HAP-1 (cell line): ENCODE data around the gene ATP6V0B.

ENCODE experiments used
- DNase-seq, 2 experiments: peaks; one replicate each; pipeline ENCODE4 v3.0.0-alpha.2; 2016 to 2020; ENCODE audit warnings: low spot score in 2 of 2
- H3K27me3 ChIP-seq: fragments of 250-450 bp; sonication (Bioruptor Pico); 2 replicates; pipeline ENCODE4 v1.5.1; 2020; ENCODE audit warnings: low read depth, mild to moderate bottlenecking, moderate library complexity
- H3K36me3 ChIP-seq: fragments of 250-450 bp; sonication (Bioruptor Pico); replicated peaks from 2 replicates; pipeline ENCODE4 v1.5.1; 2020; ENCODE audit warnings: mild to moderate bottlenecking
- H3K4me1 ChIP-seq: fragments of 250-450 bp; sonication (Bioruptor Pico); 2 replicates; pipeline ENCODE4 v1.5.1; 2020; ENCODE audit warnings: mild to moderate bottlenecking
- H3K4me3 ChIP-seq: fragments of 250-450 bp; sonication (Bioruptor Pico); 2 replicates; pipeline ENCODE4 v1.5.1; 2020; ENCODE audit warnings: mild to moderate bottlenecking, moderate library complexity
- H3K9me3 ChIP-seq: fragments of 250-450 bp; sonication (Bioruptor Pico); 2 replicates; pipeline ENCODE4 v1.5.1; 2020; ENCODE audit warnings: mild to moderate bottlenecking, moderate library complexity
- in situ Hi-C: fragments of 300-500 bp; cut with MboI; formaldehyde crosslinking; loops from 3 replicates; pipeline ENCODE4 v1.14.3; 2020; ENCODE audit warnings: low sequenced_read_pairs, inconsistent platforms, mixed read lengths

Gene ATP6V0B

DNA sequence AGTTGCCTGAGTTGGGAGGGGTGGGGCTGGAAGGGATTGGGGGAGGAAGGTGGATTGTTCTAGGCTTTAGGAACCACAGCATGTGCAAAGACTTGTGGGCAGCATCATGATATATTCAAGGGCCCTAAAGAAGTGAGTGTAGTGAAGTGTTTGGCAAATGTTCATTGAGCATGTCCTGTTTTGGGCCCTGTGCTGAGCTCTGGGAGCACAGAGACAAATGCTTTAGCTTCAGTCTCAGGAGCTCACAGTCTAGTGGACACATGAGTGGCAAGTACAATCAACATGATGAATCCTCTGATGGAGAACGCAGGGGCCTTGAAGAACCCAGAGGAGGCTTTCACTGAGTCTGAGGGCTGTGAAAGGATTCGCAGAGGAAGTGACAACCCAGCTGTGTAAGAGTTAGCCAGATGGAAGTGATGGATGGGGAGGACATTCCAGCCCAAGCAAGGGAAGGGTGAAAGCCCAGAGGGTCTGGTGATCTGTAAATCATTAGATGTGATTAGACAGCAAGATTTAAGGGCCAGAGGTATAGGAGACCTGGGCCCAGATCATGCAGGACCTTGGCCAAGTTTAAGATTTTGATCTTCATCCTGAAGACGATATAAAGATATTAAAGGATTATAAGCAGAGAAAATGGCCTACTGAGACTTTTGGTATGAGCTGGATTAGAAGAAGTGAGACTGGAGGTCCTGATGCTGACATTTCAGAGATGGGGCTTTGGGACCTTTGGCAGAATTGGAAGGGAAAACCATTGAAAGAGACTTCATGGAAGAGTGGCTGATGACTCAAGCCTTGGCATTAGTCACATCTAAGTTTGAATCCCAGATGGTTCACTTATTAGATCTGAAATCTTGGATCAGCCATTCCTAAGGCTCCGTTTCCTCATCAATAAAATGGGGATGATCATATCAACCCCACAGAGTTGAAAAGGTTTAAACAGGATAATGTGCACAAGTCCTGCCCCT, 23.5 kb upstream of the ATP6V0B start:
- H3K27me3 ChIP-seq: no peaks in the 10 kb centered on the region
- no peaks in the 10 kb centered on the region for H3K9me3 ChIP-seq
- H3K4me1 ChIP-seq: no peaks in the 10 kb centered on the region
- DNase-seq: no peak
- no peaks in the 10 kb centered on the region; the same call in 1 of the 2 replicates for H3K36me3 ChIP-seq
- in situ Hi-C loops: no loop called here
- H3K4me3 ChIP-seq: no peak overlapping the region

GRCh38 chr1:43952731-43953346, 21.9 kb upstream of the ATP6V0B start:
- H3K4me1 ChIP-seq: no peaks in the 10 kb centered on the region
- DNase-seq: no peak
- peaks cover 5% of the 10 kb centered on the region for H3K36me3 ChIP-seq
- no peaks in the 10 kb centered on the region for H3K27me3 ChIP-seq
- in situ Hi-C loops: no loop called here
- H3K4me3 ChIP-seq: no peak overlapping the region
- no peaks in the 10 kb centered on the region for H3K9me3 ChIP-seq

- in situ Hi-C loops: no loop called here
- Histone ChIP-seq H3K4me1 (no peaks in the 10 kb centered on the region), H3K36me3 (peaks cover 10% of the 10 kb centered on the region), H3K27me3 (no peaks in the 10 kb centered on the region), H3K9me3 (no peaks in the 10 kb centered on the region), H3K4me3 (no peak overlapping the region)
- DNase-seq: no peak
Measured at GRCh38 chr1:43953361-43953760, 21.4 kb upstream of the ATP6V0B start.

DNA sequence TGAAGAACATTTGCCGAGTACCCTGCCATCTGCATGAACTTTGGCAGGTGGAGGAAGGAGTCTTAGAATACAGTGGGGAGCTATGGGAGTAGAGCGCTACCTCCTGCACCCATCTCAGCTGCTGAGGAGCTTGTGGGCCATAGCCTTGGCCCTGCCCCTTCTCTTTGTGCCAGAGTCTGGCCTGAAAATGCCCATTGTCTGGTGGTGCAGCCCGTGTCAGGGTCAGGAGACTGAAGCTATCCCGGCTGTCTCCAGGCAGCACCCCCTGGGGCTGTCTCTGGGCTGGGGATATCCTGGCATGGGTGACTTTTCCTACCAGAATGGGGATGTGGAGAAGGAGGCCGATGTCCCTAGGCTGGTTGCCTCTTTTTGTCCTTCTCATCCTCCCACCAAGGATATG, 20.7 kb upstream of the ATP6V0B start:
- in situ Hi-C loops: no loop called here
- no peaks in the 10 kb centered on the region for H3K4me1 ChIP-seq
- peaks cover 16% of the 10 kb centered on the region for H3K36me3 ChIP-seq
- H3K4me3 ChIP-seq: no peak overlapping the region
- DNase-seq: no peak
- H3K27me3 ChIP-seq: no peaks in the 10 kb centered on the region
- no peaks in the 10 kb centered on the region for H3K9me3 ChIP-seq

- DNase-seq: no peak
- Histone ChIP-seq H3K36me3 (peaks cover 18% of the 10 kb centered on the region), H3K9me3 (no peaks in the 10 kb centered on the region), H3K4me1 (no peaks in the 10 kb centered on the region), H3K4me3 (no peak overlapping the region), H3K27me3 (no peaks in the 10 kb centered on the region)
- in situ Hi-C loops: no loop called here
Measured at GRCh38 chr1:43956234-43956633, 18.5 kb upstream of the ATP6V0B start.

DNA sequence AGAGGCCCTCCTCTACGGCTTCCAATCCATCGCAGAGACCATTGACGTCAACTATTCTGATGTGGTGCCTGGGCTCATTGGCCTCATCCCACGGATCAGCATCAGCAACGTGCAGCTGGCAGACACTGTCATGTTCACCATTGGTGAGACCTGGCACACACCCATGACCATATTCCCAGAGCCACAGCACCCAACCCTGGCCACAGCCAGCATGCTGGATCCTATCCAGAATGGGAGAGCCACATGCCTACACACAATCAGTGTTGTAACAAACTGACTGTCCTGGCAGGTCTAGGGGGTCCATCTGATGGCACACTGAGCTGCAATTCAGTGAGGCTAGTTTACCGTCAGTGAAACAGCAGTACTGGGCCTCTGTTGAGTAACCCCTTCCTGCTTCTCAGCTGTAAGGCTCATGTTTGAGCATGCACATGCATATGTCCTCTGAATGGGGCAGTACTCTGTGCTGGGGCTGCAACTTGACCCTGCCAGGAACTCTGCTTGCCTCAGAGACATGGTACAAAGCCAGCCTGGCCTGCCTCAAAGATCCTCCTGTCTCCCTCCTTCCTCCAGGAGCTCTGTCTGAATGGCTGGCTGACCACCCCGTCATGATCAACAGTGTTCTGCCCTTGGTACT, 17.2 kb upstream of the ATP6V0B start:
- H3K4me3 ChIP-seq: no peak overlapping the region
- in situ Hi-C loops: no loop called here
- H3K36me3 ChIP-seq: peaks cover 19% of the 10 kb centered on the region
- H3K9me3 ChIP-seq: no peaks in the 10 kb centered on the region
- no peaks in the 10 kb centered on the region for H3K27me3 ChIP-seq
- no peak for DNase-seq
- H3K4me1 ChIP-seq: no peaks in the 10 kb centered on the region

GRCh38 chr1:43958351-43959255, 16.2 kb upstream of the ATP6V0B start:
- Histone ChIP-seq H3K36me3 (peaks cover 26% of the 10 kb centered on the region), H3K4me3 (no peak overlapping the region), H3K4me1 (no peaks in the 10 kb centered on the region), H3K27me3 (no peaks in the 10 kb centered on the region), H3K9me3 (no peaks in the 10 kb centered on the region)
- in situ Hi-C loops: no loop called here
- DNase-seq: no peak

GRCh38 chr1:43960798-43961197, 14.0 kb upstream of the ATP6V0B start:
- H3K36me3 ChIP-seq: peaks cover 26% of the 10 kb centered on the region

DNA sequence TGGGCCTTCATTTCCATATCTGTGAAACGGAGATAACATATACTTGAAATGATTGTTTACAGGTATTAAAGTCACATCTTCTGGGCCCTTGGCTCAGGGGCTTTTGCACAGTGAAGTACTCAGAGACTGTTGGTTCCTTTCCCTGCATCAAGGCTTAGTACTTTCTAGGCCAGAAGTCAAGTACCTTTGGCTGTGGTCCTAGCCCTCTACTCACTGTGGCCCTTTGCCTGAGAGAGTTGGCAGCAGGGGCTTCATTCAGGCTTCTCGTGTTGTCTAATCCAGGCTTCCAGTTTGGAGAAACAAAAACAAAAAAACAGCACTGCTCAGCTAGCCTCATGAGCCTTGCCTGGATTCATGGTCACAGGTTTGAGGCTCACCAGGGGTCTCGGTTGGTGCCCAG, 13.1 kb upstream of the ATP6V0B start:
- H3K4me1 ChIP-seq: no peaks in the 10 kb centered on the region
- in situ Hi-C loops: no loop called here
- peaks cover 26% of the 10 kb centered on the region for H3K36me3 ChIP-seq

More at GRCh38 chr1:43960798-43961197, 14.0 kb upstream of the ATP6V0B start:
- Histone ChIP-seq H3K4me1 (no peaks in the 10 kb centered on the region), H3K4me3 (no peak overlapping the region), H3K9me3 (no peaks in the 10 kb centered on the region), H3K27me3 (no peaks in the 10 kb centered on the region)
- in situ Hi-C loops: no loop called here
- DNase-seq: no peak

GRCh38 chr1:43962324-43962723, 12.4 kb upstream of the ATP6V0B start:
- no peak for DNase-seq
- H3K4me3 ChIP-seq: no peak overlapping the region
- in situ Hi-C loops: no loop called here
- H3K9me3 ChIP-seq: no peaks in the 10 kb centered on the region
- no peaks in the 10 kb centered on the region for H3K27me3 ChIP-seq
- no peaks in the 10 kb centered on the region for H3K4me1 ChIP-seq
- peaks cover 26% of the 10 kb centered on the region for H3K36me3 ChIP-seq

More for the DNA sequence above, 13.1 kb upstream of the ATP6V0B start:
- Histone ChIP-seq H3K27me3 (no peaks in the 10 kb centered on the region), H3K4me3 (no peak overlapping the region), H3K9me3 (no peaks in the 10 kb centered on the region)
- no peak for DNase-seq

- Histone ChIP-seq H3K9me3 (no peaks in the 10 kb centered on the region), H3K27me3 (no peaks in the 10 kb centered on the region), H3K4me1 (no peaks in the 10 kb centered on the region), H3K4me3 (no peak overlapping the region), H3K36me3 (peaks cover 20% of the 10 kb centered on the region)
- no peak for DNase-seq
- in situ Hi-C loops: no loop called here
Measured at GRCh38 chr1:43963006-43963405, 11.8 kb upstream of the ATP6V0B start.

DNA sequence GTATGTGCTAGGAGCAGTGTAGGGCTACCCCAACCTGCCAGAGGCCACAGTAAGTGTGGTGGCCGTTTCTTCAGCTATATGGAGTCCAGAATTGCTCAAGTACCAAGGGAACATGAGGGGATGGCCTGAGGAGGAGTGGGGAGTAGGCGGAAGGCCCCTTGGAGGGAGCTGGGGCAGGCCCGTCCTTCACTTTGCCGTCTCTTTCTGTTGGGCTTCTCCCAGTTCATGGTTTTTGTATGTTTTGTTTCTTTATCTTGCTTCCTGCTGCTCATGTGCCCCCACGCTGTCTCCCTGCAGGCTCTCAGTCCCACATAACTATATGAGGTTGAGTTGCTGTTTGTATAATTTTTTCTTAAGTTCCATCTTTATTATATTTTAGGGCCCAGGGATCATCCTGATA, 10.9 kb upstream of the ATP6V0B start:
- in situ Hi-C loops: no loop called here
- H3K36me3 ChIP-seq: peaks cover 11% of the 10 kb centered on the region
- H3K4me3 ChIP-seq: no peak overlapping the region
- H3K4me1 ChIP-seq: no peaks in the 10 kb centered on the region
- no peaks in the 10 kb centered on the region for H3K27me3 ChIP-seq
- DNase-seq: no peak
- no peaks in the 10 kb centered on the region for H3K9me3 ChIP-seq

DNA sequence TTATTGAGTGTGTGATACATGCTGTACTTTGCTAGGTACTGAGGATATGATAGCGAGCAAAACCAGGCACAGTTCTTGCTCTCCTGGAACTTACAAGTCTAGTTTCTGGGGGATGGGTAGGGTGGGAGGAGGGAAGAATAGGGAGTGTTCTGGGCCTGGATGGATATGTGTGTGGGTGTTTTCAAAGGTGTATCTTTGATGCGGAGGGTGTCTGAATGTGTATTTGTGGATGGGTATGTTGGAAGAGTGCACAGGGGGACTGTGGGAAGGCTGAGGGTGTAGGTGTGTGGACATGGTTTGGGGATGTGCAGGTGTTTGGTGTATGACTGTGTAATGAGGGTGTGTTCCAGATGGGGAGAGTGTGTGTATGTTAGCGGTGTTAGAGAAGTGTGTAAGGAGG, 9.4 kb upstream of the ATP6V0B start:
- in situ Hi-C loops: no loop called here
- H3K4me1 ChIP-seq: no peaks in the 10 kb centered on the region

More for the DNA sequence above, 9.4 kb upstream of the ATP6V0B start:
- Histone ChIP-seq H3K36me3 (peaks cover 10% of the 10 kb centered on the region), H3K9me3 (no peaks in the 10 kb centered on the region), H3K4me3 (no peak overlapping the region), H3K27me3 (no peaks in the 10 kb centered on the region)
- no peak for DNase-seq
